Tibial nerve (tissue), 4 donors: ENCODE results near the gene CTNND2. TPM values are rescaled to one million over a fixed set of nuclear protein-coding genes. Genes with fewer than 3 reads are reported as not detected.
"Not testable (repeated sequence)": the region's sequence is repeated elsewhere in the genome, so short reads cannot be mapped to it uniquely, and the experiment has no call there.

ENCODE experiments used
- DNase-seq, 2 donors: peaks; one replicate each; pipeline ENCODE4 v3.0.0-alpha.2; 2019; ENCODE audit warnings: low spot score in 2 of 2
- H3K27ac ChIP-seq, 4 donors: fragments of 200-600 bp; sonication (generic) in 3 of 4; one replicate each; pipeline ENCODE4 v1.5.1; 2017 to 2019; ENCODE audit warnings: mild to moderate bottlenecking in 1 of 4
- H3K27me3 ChIP-seq, 2 donors: fragments of 200-600 bp; sonication (generic) in 1 of 2; one replicate each; pipeline versions ENCODE4 v1.5.1 to v1.6.0; 2017 to 2019
- H3K36me3 ChIP-seq, 3 donors: fragments of 200-600 bp; sonication (generic); one replicate each; pipeline ENCODE4 v1.5.1; 2018 to 2019
- H3K4me1 ChIP-seq, 4 donors: fragments of 200-600 bp; sonication (generic) in 3 of 4; one replicate each; pipeline ENCODE4 v1.5.1; 2017 to 2019
- H3K4me3 ChIP-seq, 4 donors: fragments of 200-600 bp; sonication (generic) in 3 of 4; one replicate each; pipeline ENCODE4 v1.5.1; 2017 to 2019; ENCODE audit warnings: mild to moderate bottlenecking in 1 of 4, moderate library complexity in 1 of 4
- H3K9me3 ChIP-seq, 4 donors: fragments of 200-600 bp; sonication (generic) in 3 of 4; one replicate each; pipeline ENCODE4 v1.5.1; 2017 to 2019
- CTCF ChIP-seq, 5 experiments: fragments of 200-600 bp in 3 of 5; fragments of 450-650 bp in 2 of 5; sonication (generic) in 3 of 5; IDR thresholded peaks; one replicate each; pipeline ENCODE4 v1.5.1; 2016 to 2019; ENCODE audit warnings: antibody characterized with exemption in 5 of 5, mild to moderate bottlenecking in 3 of 5, moderate library complexity in 2 of 5
- EP300 ChIP-seq, 2 donors: sonication (generic); formaldehyde crosslinking; IDR thresholded peaks; one replicate each; pipeline ENCODE4 v1.6.1; 2017; ENCODE audit warnings: antibody characterized with exemption in 2 of 2, mild to moderate bottlenecking in 1 of 2
- POLR2A ChIP-seq, 2 donors: fragments of 450-650 bp; IDR thresholded peaks; one replicate each; pipeline ENCODE4 v1.6.1; 2017; ENCODE audit warnings: antibody characterized with exemption in 2 of 2, mild to moderate bottlenecking in 2 of 2, moderate library complexity in 2 of 2
- WGBS, 2 donors: methylation state at CpG; one replicate each; pipeline ENCODE4 v1.1.5; 2018; 5-methylcytosine and 5-hydroxymethylcytosine counted together
- total RNA-seq, 4 donors: library from RNA; depleted of rRNA; stranded (reverse); fragments of >200 nt; gene quantifications; one replicate each; pipeline ENCODE4 v1.1.0, GENCODE V29; 2016

Gene CTNND2
- total RNA-seq, 4 donors from 2014 or later, result 1.5 to 5.7 (median 2.5) TPM; not detected in 1

GRCh38 chr5:11426442-11426841 is 477.8 kb downstream of the CTNND2 start:
- 85 to 86% methylated on average over 5 of the region's 5 CpGs for WGBS, 2 donors
- Histone ChIP-seq H3K27me3 (no peaks in the 10 kb centered on the region), H3K36me3 (no peaks in the 10 kb centered on the region), H3K9me3 (no peaks in the 10 kb centered on the region), H3K4me1 (no peaks in the 10 kb centered on the region), H3K4me3 (no peak overlapping the region), H3K27ac (no peak overlapping the region)
- TF ChIP-seq EP300 (IDR thresholded peaks at IDR 0.05) (no peak), CTCF (IDR thresholded peaks at IDR 0.05) (no peak), POLR2A (IDR thresholded peaks at IDR 0.05) (no peak)
- no peak for DNase-seq

DNA sequence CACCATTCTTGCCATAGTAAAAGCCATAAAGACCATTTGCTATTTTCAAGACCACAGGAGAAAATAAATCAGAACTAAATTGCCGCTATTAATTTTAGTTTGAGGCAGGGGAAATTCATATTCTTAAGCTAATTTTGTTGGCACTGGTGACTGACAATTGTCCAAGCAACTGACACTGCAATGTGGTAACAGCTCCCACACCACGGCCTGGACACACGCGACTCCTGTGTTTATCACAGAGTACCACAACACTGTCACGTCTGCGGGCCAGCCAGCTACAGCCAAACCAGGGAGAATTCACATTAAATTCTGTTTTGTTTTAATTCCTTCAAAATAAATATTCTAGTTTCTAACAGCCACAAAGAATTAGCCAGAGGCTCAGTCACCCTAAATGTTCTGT is 481.9 kb downstream of the CTNND2 start:
- Histone ChIP-seq H3K4me3 (no peak overlapping the region), H3K4me1 (no peaks in the 10 kb centered on the region), H3K27ac (no peak overlapping the region), H3K27me3 (no peaks in the 10 kb centered on the region), H3K9me3 (peaks cover 0 to 4% (median under 1%) of the 10 kb centered on the region in 4 donors), H3K36me3 (no peaks in the 10 kb centered on the region)
- TF ChIP-seq EP300 (IDR thresholded peaks at IDR 0.05), result no peak
- no peak for TF ChIP-seq POLR2A (IDR thresholded peaks at IDR 0.05)
- TF ChIP-seq CTCF (IDR thresholded peaks at IDR 0.05), result no peak
- 58 to 68% methylated on average over 6 of the region's 6 CpGs for WGBS, 2 donors
- no peak for DNase-seq

DNA sequence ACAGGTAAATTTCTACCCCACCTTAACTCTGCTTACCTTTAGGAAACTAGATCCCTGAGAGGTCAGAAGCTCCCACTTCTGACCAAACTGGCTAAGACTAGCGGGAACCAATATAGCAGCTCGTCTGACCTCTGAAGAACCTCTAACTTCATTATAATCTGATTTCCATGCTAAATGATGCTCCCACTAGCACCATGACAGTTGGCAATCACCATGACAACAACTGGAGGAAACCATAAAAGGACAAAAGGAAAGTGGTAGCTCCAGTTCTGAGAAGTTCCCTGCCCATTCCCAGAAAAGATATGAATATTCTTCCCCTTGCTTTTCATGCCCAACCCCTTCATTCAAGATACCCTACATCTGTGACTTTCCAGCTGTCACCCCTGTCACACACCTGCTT is 483.3 kb downstream of the CTNND2 start:
- Histone ChIP-seq H3K27ac (no peak overlapping the region), H3K4me1 (peaks cover 0 to 4% (median 0%) of the 10 kb centered on the region in 4 donors), H3K27me3 (no peaks in the 10 kb centered on the region), H3K36me3 (no peaks in the 10 kb centered on the region), H3K4me3 (no peak overlapping the region), H3K9me3 (peaks cover 0 to 5% (median 1%) of the 10 kb centered on the region in 4 donors)
- no peak for TF ChIP-seq CTCF (IDR thresholded peaks at IDR 0.05)
- no peak for TF ChIP-seq EP300 (IDR thresholded peaks at IDR 0.05)
- TF ChIP-seq POLR2A (IDR thresholded peaks at IDR 0.05), result no peak
- 82 to 92% methylated on average over 2 of the region's 2 CpGs for WGBS, 2 donors
- DNase-seq, result no peak

GRCh38 chr5:11415751-11416150 is 488.5 kb downstream of the CTNND2 start:
- no peak for DNase-seq
- H3K27me3 ChIP-seq, result no peaks in the 10 kb centered on the region
- no peaks in the 10 kb centered on the region for H3K36me3 ChIP-seq
- no peak overlapping the region for H3K4me3 ChIP-seq
- peaks cover 0 to 8% (median 3%) of the 10 kb centered on the region in 4 donors for H3K9me3 ChIP-seq
- TF ChIP-seq EP300 (IDR thresholded peaks at IDR 0.05) (no peak), CTCF (IDR thresholded peaks at IDR 0.05) (no peak), POLR2A (IDR thresholded peaks at IDR 0.05) (no peak)
- WGBS, 2 donors, result 21 to 26% methylated on average over 3 of the region's 3 CpGs
- H3K27ac ChIP-seq, result no peak overlapping the region
- H3K4me1 ChIP-seq, result peaks cover 0 to 5% (median 0%) of the 10 kb centered on the region in 4 donors

GRCh38 chr5:11414732-11415131 is 489.5 kb downstream of the CTNND2 start:
- H3K36me3 ChIP-seq, H3K27me3 ChIP-seq, H3K27ac ChIP-seq, H3K9me3 ChIP-seq, H3K4me3 ChIP-seq, DNase-seq, H3K4me1 ChIP-seq: not testable (repeated sequence)
- WGBS, 2 donors, result 86 to 96% methylated on average over 1 of the region's 1 CpG

DNA sequence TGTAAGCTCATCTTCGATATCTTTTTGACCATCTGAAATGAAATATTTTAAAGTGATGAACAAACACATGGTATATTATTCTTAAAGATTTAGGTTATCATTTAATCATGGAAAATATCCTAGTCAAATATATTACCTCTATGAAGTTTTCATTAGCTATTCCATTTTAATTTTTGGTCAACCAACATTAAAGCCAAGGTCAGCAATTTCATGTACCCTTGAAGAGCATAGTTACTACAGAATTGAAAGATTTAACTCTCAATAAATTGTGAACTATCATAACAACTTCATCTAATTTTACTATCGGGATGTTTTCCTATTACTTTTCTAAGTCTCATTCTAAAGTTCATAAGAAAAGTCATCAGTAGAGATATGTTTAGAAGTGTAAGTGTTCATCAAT is 492.6 kb downstream of the CTNND2 start:
- no peak for TF ChIP-seq CTCF (IDR thresholded peaks at IDR 0.05)
- DNase-seq, result no peak
- Histone ChIP-seq H3K4me3 (no peak overlapping the region), H3K9me3 (peaks cover 0 to 6% (median 0%) of the 10 kb centered on the region in 4 donors), H3K27ac (no peak overlapping the region), H3K36me3 (no peaks in the 10 kb centered on the region), H3K27me3 (no peaks in the 10 kb centered on the region), H3K4me1 (peaks cover 0 to 11% (median 0%) of the 10 kb centered on the region in 4 donors)
- WGBS, 2 donors, result 93 to 95% methylated on average over 2 of the region's 2 CpGs
